Effector memory CD4-positive, alpha-beta T cell (primary cell): ENCODE measurements around the gene LRRC15.

ENCODE experiments used
- DNase-seq, 3 donors: peaks; one replicate each; pipeline ENCODE4 v3.0.0-alpha.2; 2020
- H3K27ac ChIP-seq: 2 replicates; pipeline ENCODE4 v1.7.0; 2013; ENCODE audit warnings: mild to moderate bottlenecking, low read length, moderate library complexity; ENCODE audit not compliant: insufficient read depth, poor library complexity, severe bottlenecking
- H3K27me3 ChIP-seq: replicated peaks from 2 replicates; pipeline ENCODE4 v1.7.0; 2013; ENCODE audit warnings: mild to moderate bottlenecking, low read length; ENCODE audit not compliant: insufficient read depth, control insufficient read depth, poor library complexity, severe bottlenecking
- H3K36me3 ChIP-seq: 2 replicates; pipeline ENCODE4 v1.7.0; 2013; ENCODE audit warnings: mild to moderate bottlenecking, low read length, moderate library complexity; ENCODE audit not compliant: control insufficient read depth, insufficient read depth
- H3K4me1 ChIP-seq: 2 replicates; pipeline ENCODE4 v1.7.0; 2013; ENCODE audit warnings: low read length, mild to moderate bottlenecking; ENCODE audit not compliant: control insufficient read depth, insufficient read depth, poor library complexity, severe bottlenecking
- H3K4me3 ChIP-seq: 2 replicates; pipeline ENCODE4 v1.7.0; 2013; ENCODE audit warnings: low read length, low read depth, mild to moderate bottlenecking; ENCODE audit not compliant: insufficient read depth, poor library complexity, severe bottlenecking
- H3K9me3 ChIP-seq: 2 replicates; pipeline ENCODE4 v1.7.0; 2013; ENCODE audit warnings: mild to moderate bottlenecking, low read length, moderate library complexity; ENCODE audit not compliant: control insufficient read depth

LRRC15 gene

GRCh38 chr3:194313560-194314387, 55.8 kb downstream of the LRRC15 start:
- DNase-seq, result no peak
- no peaks in the 10 kb centered on the region for H3K27me3 ChIP-seq
- no peak overlapping the region for H3K4me3 ChIP-seq
- peaks cover 5% of the 10 kb centered on the region for H3K4me1 ChIP-seq
- no peaks in the 10 kb centered on the region for H3K36me3 ChIP-seq
- no peaks in the 10 kb centered on the region for H3K9me3 ChIP-seq
- no peak overlapping the region for H3K27ac ChIP-seq

- Histone ChIP-seq H3K4me3 (no peak overlapping the region), H3K9me3 (no peaks in the 10 kb centered on the region), H3K36me3 (no peaks in the 10 kb centered on the region), H3K27me3 (no peaks in the 10 kb centered on the region), H3K4me1 (peaks cover 8% of the 10 kb centered on the region), H3K27ac (no peak overlapping the region)
- no peak for DNase-seq
These were observed 56.7 kb downstream of the LRRC15 start for GRCh38 chr3:194312743-194313281.

GRCh38 chr3:194312186-194312742, 57.3 kb downstream of the LRRC15 start:
- no peak for DNase-seq
- Histone ChIP-seq H3K4me3 (no peak overlapping the region), H3K4me1 (peaks cover 13% of the 10 kb centered on the region), H3K9me3 (no peaks in the 10 kb centered on the region), H3K27me3 (no peaks in the 10 kb centered on the region), H3K36me3 (no peaks in the 10 kb centered on the region), H3K27ac (no peak overlapping the region)

- Histone ChIP-seq H3K27me3 (no peaks in the 10 kb centered on the region), H3K4me3 (no peak overlapping the region)
These were observed 58.5 kb downstream of the LRRC15 start for GRCh38 chr3:194311000-194311399.

GRCh38 chr3:194310060-194310835, 59.3 kb downstream of the LRRC15 start:
- Histone ChIP-seq H3K4me1 (peaks cover 26% of the 10 kb centered on the region), H3K27ac (no peak overlapping the region), H3K27me3 (no peaks in the 10 kb centered on the region), H3K9me3 (no peaks in the 10 kb centered on the region), H3K36me3 (no peaks in the 10 kb centered on the region), H3K4me3 (no peak overlapping the region)
- DNase-seq, result no peak

More at GRCh38 chr3:194311000-194311399, 58.5 kb downstream of the LRRC15 start:
- no peaks in the 10 kb centered on the region for H3K36me3 ChIP-seq
- peaks cover 22% of the 10 kb centered on the region for H3K4me1 ChIP-seq
- H3K9me3 ChIP-seq, result no peaks in the 10 kb centered on the region
- DNase-seq, result no peak
- no peak overlapping the region for H3K27ac ChIP-seq

GRCh38 chr3:194308601-194309449, 60.7 kb downstream of the LRRC15 start:
- Histone ChIP-seq H3K27me3 (no peaks in the 10 kb centered on the region), H3K27ac (no peak overlapping the region), H3K4me1 (peaks cover 31% of the 10 kb centered on the region), H3K36me3 (no peaks in the 10 kb centered on the region), H3K9me3 (no peaks in the 10 kb centered on the region), H3K4me3 (no peak overlapping the region)
- no peak for DNase-seq

GRCh38 chr3:194307849-194308248, 61.7 kb downstream of the LRRC15 start:
- Histone ChIP-seq H3K27ac (no peak overlapping the region), H3K9me3 (no peaks in the 10 kb centered on the region), H3K27me3 (no peaks in the 10 kb centered on the region), H3K4me3 (no peak overlapping the region), H3K36me3 (no peaks in the 10 kb centered on the region), H3K4me1 (peaks cover 31% of the 10 kb centered on the region)
- no peak for DNase-seq

- peak overlapping the region; percentile 41 for H3K4me3 ChIP-seq
- H3K27me3 ChIP-seq, result no peaks in the 10 kb centered on the region
- H3K9me3 ChIP-seq, result no peaks in the 10 kb centered on the region
- no peaks in the 10 kb centered on the region for H3K36me3 ChIP-seq
- H3K4me1 ChIP-seq, result peaks cover 31% of the 10 kb centered on the region
- no peak overlapping the region for H3K27ac ChIP-seq
- no peak for DNase-seq
These were observed 62.5 kb downstream of the LRRC15 start for GRCh38 chr3:194306771-194307640.
